HG02571 (cell line): ENCODE results near the gene RIC8B.

Source experiments
- ATAC-seq: cut with Tn5 transposase; IDR thresholded peaks from one replicate; pipeline ENCODE4 v1.9.1; 2021; ENCODE audit warnings: mild to moderate bottlenecking, moderate library complexity; ENCODE audit not compliant: unreplicated experiment

RIC8B gene

GRCh38 chr12:106801167-106801708, 26.8 kb downstream of the RIC8B start:
- no peak for ATAC-seq

DNA sequence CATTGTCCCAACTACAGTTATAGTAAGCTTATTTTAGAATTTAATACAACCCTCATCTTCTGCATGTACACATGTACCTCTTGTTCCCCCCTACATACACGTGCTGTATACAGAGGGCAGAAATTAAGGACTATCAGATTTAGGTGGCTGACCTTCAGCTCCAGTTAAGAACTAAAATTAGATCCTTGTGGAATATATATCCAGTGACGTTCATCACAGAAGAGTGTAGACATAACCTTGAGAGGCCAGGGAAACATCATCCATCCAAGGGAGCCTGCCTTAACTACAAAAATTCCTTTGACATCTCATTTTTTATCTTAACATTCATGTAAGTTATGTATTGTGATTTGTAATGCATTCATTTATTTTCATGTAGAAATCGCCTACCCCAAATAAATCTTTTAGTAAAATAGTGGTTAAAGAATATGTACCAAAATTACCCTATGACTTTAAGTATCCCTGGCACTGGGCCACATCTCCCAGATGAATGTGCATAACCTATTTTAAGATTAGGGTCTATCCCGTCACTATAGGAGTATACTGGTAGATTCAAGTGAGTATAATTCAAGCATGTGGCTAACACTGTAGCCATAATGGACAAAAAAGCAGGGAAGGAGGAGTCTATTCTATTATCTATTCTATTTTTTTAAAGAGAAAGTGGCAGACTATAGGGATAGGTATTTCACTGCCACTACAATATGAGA, 27.5 kb downstream of the RIC8B start:
- ATAC-seq: no peak

DNA sequence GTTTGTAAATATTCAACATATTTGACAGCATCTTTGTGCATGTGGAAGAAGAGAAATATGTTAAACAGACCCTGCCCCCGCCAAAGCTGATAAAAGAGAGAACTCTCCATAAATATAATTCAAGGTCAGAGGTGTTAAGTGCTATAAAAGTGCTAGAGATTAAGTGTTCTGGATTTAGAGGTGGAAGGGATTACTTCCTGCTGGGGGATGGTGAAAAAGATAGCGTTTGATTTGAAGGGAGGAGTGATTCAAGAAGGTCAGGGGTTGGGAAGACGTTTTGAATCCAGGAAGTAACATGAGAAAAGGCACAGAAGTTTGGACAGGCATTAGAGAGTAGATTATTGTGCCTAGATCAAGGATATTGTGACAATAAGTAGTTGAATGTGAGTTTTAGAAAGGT, 30.2 kb downstream of the RIC8B start:
- no peak for ATAC-seq

GRCh38 chr12:106814714-106815113, 40.2 kb downstream of the RIC8B start:
- ATAC-seq: no peak

- ATAC-seq: no peak
Measured at GRCh38 chr12:106815741-106816140, 41.3 kb downstream of the RIC8B start.

- no peak for ATAC-seq
Measured at GRCh38 chr12:106816231-106816630, 41.7 kb downstream of the RIC8B start.

- no peak for ATAC-seq
Measured at GRCh38 chr12:106819991-106820390, 45.5 kb downstream of the RIC8B start.

DNA sequence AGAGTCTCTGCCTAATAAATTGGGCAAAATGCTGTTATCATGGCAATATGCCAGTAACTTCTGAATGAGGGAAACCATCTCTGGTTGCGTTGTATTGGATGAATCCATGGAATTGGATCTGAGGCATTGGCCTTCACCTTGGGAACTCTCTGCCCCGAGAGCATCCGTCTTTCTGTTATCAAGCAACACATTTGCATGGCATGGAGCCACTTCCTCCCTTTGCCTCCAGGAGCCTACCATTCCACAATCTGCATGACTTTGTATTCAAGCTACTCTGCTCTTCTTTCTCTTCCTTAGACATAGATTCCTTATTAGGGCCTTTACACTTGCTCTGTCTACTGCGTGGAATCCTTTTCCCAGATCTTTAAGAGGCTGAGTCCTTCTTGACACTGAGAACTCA, 57.2 kb downstream of the RIC8B start:
- ATAC-seq: no peak

- ATAC-seq: no peak
Measured at GRCh38 chr12:106837782-106838181, 63.3 kb downstream of the RIC8B start.

- no peak for ATAC-seq
Measured at GRCh38 chr12:106839333-106839732, 64.9 kb downstream of the RIC8B start.

DNA sequence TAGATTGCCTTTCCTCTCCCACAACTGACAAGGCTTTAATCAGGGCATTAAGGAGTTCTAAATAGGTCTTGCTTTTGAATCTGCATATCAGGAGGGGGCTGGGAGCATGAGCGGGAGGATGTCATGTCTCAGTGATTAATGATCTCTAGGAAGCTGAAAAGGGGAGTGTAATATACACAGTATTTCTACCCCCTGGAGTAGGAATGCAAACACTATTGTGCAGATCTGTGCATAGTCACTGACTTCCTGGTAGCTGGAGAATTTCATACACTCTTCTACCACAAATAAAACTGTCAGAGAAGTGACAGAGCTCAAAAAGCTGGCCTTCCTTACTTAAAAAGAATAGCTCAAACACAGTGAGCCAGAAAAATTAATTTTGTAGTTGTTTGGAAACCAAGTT, 65.8 kb downstream of the RIC8B start:
- ATAC-seq: no peak

- no peak for ATAC-seq
Measured at GRCh38 chr12:106841510-106842302, 67.2 kb downstream of the RIC8B start.

- no peak for ATAC-seq
Measured at GRCh38 chr12:106845902-106846301, 71.4 kb downstream of the RIC8B start.

GRCh38 chr12:106847861-106848260, 73.4 kb downstream of the RIC8B start:
- no peak for ATAC-seq

GRCh38 chr12:106851306-106851705, 76.8 kb downstream of the RIC8B start:
- ATAC-seq: no peak

DNA sequence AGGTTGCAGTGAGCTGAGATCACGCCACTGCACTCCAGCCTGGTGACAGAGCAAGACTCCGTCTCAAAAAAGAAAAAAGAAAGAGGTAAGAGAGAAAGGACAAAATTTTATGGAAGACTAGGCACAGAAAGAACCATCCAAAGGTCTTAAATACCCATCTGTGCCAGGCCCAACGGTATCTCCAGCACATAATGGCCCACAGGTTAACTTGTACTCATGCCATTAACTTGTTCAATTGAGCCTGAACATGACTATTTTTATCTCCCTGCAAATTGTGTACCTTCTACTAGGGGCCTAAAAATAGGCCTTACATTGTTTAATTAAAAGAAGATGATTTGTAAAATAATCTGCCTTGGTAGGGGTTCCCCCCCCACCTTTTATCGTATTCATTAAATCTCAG, 80.2 kb downstream of the RIC8B start:
- no peak for ATAC-seq

GRCh38 chr12:106855221-106855758, 80.8 kb downstream of the RIC8B start:
- ATAC-seq: no peak

GRCh38 chr12:106861984-106862916, 87.8 kb downstream of the RIC8B start:
- no peak for ATAC-seq

GRCh38 chr12:106863189-106863588, 88.7 kb downstream of the RIC8B start:
- ATAC-seq: no peak

GRCh38 chr12:106865683-106866082, 91.2 kb downstream of the RIC8B start:
- ATAC-seq: no peak
